ENCODE results near the gene RUFY4.

The RUFY4 gene

DNA sequence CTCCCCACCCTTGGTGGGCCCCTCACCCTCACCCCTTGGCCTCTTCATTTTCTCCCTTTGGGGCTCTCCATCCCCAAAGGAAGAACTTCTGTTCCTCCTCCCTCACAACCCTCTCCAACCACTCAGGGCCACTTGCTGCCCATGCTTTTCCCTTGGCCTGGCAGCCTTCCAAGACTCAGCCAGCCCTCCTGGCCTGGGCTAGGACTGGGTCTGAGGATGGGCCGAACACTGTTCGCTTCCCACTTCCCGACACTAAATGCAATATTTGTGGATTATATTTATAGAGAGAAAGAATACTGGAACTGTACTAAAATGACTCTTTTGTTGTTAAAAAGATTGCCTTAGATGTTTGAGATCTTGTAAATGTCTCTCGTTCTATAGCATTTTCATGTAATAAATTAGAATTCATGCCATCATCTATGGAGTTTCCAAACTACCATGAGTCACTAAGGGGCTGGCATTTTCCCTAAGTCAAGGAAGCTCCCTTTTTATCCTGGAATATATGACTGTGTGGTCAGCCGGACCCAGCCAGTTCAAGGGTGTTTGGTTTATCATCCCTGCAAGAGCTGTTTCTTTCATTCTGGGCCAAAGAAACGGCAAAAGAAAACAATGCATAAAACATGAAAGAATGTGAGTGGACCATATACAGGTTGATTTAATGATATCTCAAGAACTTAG is 60.5 kb downstream of the RUFY4 start:
- TF ChIP-seq NFIC (IDR thresholded peaks at IDR 0.05) (no peak), CEBPB (IDR thresholded peaks at IDR 0.05) (no peak), TCF12 (IDR thresholded peaks at IDR 0.05; ENCODE audit: low read depth) (no peak), TAF1 (IDR thresholded peaks at IDR 0.05; ENCODE audit: low read depth) (no peak), RAD21 (IDR thresholded peaks at IDR 0.05; ENCODE audit: low read depth) (no peak), FOXM1 (IDR thresholded peaks at IDR 0.05; ENCODE audit: borderline replicate concordance, low read depth) (no peak), TEAD4 (IDR thresholded peaks at IDR 0.05) (no peak)

DNA sequence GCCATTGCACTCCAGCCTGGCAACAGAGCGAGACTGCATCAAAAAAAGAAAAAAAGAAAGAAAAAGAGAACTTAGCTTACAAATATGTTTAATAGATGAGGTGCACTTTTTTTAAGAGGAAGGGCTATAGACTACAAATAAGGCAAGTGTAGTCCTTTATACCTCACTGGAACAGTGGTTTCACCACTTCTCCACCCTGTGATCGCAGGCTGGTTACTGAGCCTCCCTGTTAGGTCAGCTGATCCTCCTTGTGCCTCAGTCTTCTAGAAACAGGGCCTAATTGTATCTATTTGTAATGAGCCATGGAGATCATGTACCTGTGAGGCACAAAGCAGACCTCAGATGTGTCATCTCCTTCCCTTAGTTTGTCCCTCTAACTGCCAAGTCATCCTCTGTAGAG is 61.3 kb downstream of the RUFY4 start:
- TF ChIP-seq TAF1 (IDR thresholded peaks at IDR 0.05; ENCODE audit: low read depth) (no peak), TEAD4 (IDR thresholded peaks at IDR 0.05) (no peak), TCF12 (IDR thresholded peaks at IDR 0.05; ENCODE audit: low read depth) (no peak)
- TF ChIP-seq, protein P1, sequence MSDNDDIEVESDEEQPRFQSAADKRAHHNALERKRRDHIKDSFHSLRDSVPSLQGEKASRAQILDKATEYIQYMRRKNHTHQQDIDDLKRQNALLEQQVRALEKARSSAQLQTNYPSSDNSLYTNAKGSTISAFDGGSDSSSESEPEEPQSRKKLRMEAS (IDR thresholded peaks at IDR 0.05) = no peak

DNA sequence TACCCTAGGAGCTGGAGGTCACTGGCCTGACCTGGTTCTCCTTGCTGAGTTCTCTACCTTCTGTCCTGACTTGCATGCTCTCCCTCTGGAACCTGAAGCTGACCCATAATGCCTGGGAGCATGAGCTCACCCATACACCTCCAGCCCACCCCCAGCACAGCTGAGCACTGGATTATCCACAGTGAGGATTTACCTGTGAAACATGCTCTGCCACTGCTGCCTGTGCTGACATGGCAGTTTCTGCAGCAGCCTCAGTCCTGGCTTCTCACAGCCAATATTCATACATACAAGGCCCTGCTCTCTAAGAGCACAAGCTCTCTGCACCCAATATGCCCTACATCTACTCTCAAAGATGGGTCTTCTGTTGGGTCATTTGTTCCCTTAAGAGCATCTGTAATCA is 61.8 kb downstream of the RUFY4 start:
- TF ChIP-seq, protein P2, sequence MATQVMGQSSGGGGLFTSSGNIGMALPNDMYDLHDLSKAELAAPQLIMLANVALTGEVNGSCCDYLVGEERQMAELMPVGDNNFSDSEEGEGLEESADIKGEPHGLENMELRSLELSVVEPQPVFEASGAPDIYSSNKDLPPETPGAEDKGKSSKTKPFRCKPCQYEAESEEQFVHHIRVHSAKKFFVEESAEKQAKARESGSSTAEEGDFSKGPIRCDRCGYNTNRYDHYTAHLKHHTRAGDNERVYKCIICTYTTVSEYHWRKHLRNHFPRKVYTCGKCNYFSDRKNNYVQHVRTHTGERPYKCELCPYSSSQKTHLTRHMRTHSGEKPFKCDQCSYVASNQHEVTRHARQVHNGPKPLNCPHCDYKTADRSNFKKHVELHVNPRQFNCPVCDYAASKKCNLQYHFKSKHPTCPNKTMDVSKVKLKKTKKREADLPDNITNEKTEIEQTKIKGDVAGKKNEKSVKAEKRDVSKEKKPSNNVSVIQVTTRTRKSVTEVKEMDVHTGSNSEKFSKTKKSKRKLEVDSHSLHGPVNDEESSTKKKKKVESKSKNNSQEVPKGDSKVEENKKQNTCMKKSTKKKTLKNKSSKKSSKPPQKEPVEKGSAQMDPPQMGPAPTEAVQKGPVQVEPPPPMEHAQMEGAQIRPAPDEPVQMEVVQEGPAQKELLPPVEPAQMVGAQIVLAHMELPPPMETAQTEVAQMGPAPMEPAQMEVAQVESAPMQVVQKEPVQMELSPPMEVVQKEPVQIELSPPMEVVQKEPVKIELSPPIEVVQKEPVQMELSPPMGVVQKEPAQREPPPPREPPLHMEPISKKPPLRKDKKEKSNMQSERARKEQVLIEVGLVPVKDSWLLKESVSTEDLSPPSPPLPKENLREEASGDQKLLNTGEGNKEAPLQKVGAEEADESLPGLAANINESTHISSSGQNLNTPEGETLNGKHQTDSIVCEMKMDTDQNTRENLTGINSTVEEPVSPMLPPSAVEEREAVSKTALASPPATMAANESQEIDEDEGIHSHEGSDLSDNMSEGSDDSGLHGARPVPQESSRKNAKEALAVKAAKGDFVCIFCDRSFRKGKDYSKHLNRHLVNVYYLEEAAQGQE (IDR thresholded peaks at IDR 0.05; ENCODE audit: low read depth) = no peak
- no peak for TF ChIP-seq YY1 (IDR thresholded peaks at IDR 0.05; ENCODE audit: low read depth)
- TF ChIP-seq CEBPB (IDR thresholded peaks at IDR 0.05) = no peak
- no peak for TF ChIP-seq NFIC (IDR thresholded peaks at IDR 0.05)
- no peak for TF ChIP-seq TAF1 (IDR thresholded peaks at IDR 0.05; ENCODE audit: low read depth)
- no peak for TF ChIP-seq FOXM1 (IDR thresholded peaks at IDR 0.05; ENCODE audit: borderline replicate concordance, low read depth)
- TF ChIP-seq TCF12 (IDR thresholded peaks at IDR 0.05; ENCODE audit: low read depth) = no peak

DNA sequence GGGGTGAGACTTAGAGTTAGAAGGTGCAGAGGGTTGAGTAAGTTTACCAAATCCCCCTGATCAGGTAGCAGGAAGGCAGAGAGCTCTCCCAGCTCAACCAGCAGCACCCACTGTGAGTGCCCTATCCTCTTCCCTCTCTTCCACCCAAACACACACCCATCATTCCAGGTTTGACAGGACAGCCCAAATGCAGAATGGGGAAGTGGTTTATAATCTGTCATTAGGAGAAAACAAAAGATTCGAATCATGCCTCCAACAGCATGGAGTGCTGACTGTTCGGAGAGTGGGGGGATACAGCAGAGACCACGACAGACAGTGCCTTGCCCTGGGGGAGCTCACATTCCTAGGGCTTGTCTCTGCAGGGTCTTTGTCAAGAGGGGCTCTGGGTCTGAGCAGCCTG is 68.5 kb downstream of the RUFY4 start:
- TF ChIP-seq CEBPB (IDR thresholded peaks at IDR 0.05) (no peak), TEAD4 (IDR thresholded peaks at IDR 0.05) (no peak), CREB1 (IDR thresholded peaks at IDR 0.05; ENCODE audit: low read depth) (no peak), FOXM1 (IDR thresholded peaks at IDR 0.05; ENCODE audit: borderline replicate concordance, low read depth) (no peak), EP300 (IDR thresholded peaks at IDR 0.05; ENCODE audit: borderline replicate concordance) (no peak), ZBTB7A (IDR thresholded peaks at IDR 0.05; ENCODE audit: low read depth) (no peak), EGR1 (IDR thresholded peaks at IDR 0.05) (no peak), TAF1 (IDR thresholded peaks at IDR 0.05; ENCODE audit: low read depth) (no peak)
- TF ChIP-seq, protein P3, sequence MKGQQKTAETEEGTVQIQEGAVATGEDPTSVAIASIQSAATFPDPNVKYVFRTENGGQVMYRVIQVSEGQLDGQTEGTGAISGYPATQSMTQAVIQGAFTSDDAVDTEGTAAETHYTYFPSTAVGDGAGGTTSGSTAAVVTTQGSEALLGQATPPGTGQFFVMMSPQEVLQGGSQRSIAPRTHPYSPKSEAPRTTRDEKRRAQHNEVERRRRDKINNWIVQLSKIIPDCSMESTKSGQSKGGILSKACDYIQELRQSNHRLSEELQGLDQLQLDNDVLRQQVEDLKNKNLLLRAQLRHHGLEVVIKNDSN (IDR thresholded peaks at IDR 0.05) = no peak
- TF ChIP-seq, protein P2 (IDR thresholded peaks at IDR 0.05; ENCODE audit: low read depth) = no peak

DNA sequence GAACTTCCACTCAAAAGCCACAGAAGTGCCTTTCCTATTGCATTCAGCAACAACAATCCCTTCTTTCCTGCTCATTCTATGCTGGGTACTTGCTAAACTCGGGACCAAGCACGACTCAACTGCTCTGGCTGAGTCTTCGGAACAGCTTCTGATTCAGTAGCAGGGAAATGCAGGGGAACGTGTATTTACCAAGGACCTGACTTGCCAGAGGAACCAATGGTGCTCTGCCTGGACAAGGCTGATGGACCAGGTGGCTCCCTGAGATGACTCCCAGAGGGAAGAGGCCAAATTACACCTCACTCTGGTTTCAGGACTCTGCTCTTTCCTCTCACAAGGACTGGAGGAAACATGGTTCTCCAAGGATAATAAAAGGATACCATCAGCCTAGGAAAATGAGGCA is 69.0 kb downstream of the RUFY4 start:
- no peak for TF ChIP-seq EGR1 (IDR thresholded peaks at IDR 0.05)
- no peak for TF ChIP-seq CEBPB (IDR thresholded peaks at IDR 0.05)
- no peak for TF ChIP-seq RAD21 (IDR thresholded peaks at IDR 0.05; ENCODE audit: low read depth)
- no peak for TF ChIP-seq CREB1 (IDR thresholded peaks at IDR 0.05; ENCODE audit: low read depth)
- TF ChIP-seq, protein P1 (IDR thresholded peaks at IDR 0.05) = no peak
- TF ChIP-seq, protein P2 (IDR thresholded peaks at IDR 0.05; ENCODE audit: low read depth) = no peak
- no peak for TF ChIP-seq TAF1 (IDR thresholded peaks at IDR 0.05; ENCODE audit: low read depth)
- TF ChIP-seq, protein P3 (IDR thresholded peaks at IDR 0.05) = no peak

All from Ishikawa (cell line).